IMR-90 (cell line): ENCODE measurements around the gene ABCB4. TPM values are rescaled to one million over a fixed set of nuclear protein-coding genes. Genes with fewer than 3 reads are reported as not detected.

Source experiments
- ATAC-seq: fragments of 200-7000 bp; cut with Tn5 transposase; 2 replicates; pipeline ENCODE4 v1.9.1; 2020; ENCODE audit warnings: low read depth, mild to moderate bottlenecking, moderate library complexity
- BruUV-seq: library from RNA; stranded (reverse); fragments of 400-500 nt; replicated peaks from 2 replicates; lab custom pipeline; 2021; lab: Mats Ljungman, UMichigan
- CTCF ChIA-PET: fragments of 300-600 bp; formaldehyde crosslinking; extraction: SDS; loops from one replicate; lab custom pipeline; 2021; ENCODE audit warnings: antibody characterized with exemption; lab: Yijun Ruan, JAX
- POLR2A ChIA-PET: fragments of 300-600 bp; sonication (Branson Sonifier 250); formaldehyde crosslinking; loops from one replicate; lab custom pipeline; 2022; ENCODE audit warnings: antibody characterized with exemption; ENCODE audit not compliant: unreplicated experiment; lab: Charles Lee
- DNase-seq: peaks from one replicate; pipeline ENCODE4 v3.0.0; 2013
- H2AFZ ChIP-seq: replicated peaks from 2 replicates; pipeline ENCODE3; 2013; ENCODE audit warnings: low read length, mild to moderate bottlenecking; ENCODE audit not compliant: poor library complexity
- H2AK5ac ChIP-seq: 2 replicates; pipeline ENCODE4 v1.6.1; 2013; ENCODE audit warnings: low read depth, low read length, inconsistent platforms
- H2AK9ac ChIP-seq: replicated peaks from 2 replicates; pipeline ENCODE3; 2013; ENCODE audit warnings: mild to moderate bottlenecking, low read depth, low read length, moderate library complexity; ENCODE audit not compliant: poor library complexity
- H2BK120ac ChIP-seq: 2 replicates; pipeline ENCODE4 v1.6.1; 2013; ENCODE audit warnings: low read depth, low read length, inconsistent platforms
- H2BK15ac ChIP-seq: 3 replicates; pipeline ENCODE4 v1.6.1; 2013; ENCODE audit warnings: low read depth, low read length, inconsistent platforms
- H2BK20ac ChIP-seq: 2 replicates; pipeline ENCODE4 v1.6.1; 2013; ENCODE audit warnings: low read depth, mild to moderate bottlenecking, inconsistent platforms, low read length, moderate library complexity
- H2BK5ac ChIP-seq: 2 replicates; pipeline ENCODE4 v1.6.1; 2013; ENCODE audit warnings: mild to moderate bottlenecking, low read depth, low read length, inconsistent platforms; ENCODE audit not compliant: poor library complexity, severe bottlenecking
- H3K14ac ChIP-seq: replicated peaks from 2 replicates; pipeline ENCODE4 v1.6.1; 2013; ENCODE audit warnings: low read depth, low read length, inconsistent platforms
- H3K18ac ChIP-seq: 2 replicates; pipeline ENCODE4 v1.6.1; 2013; ENCODE audit warnings: low read depth, low read length, control low read depth
- H3K23ac ChIP-seq: 2 replicates; pipeline ENCODE4 v1.6.1; 2013; ENCODE audit warnings: low read depth, low read length, inconsistent platforms
- H3K27ac ChIP-seq: 2 replicates; pipeline ENCODE4 v1.5.1; 2013; ENCODE audit warnings: mild to moderate bottlenecking, control low read depth, low read length; ENCODE audit not compliant: insufficient read depth
- H3K27me3 ChIP-seq: 2 replicates; pipeline ENCODE4 v1.6.1; 2013; ENCODE audit warnings: low read length; ENCODE audit not compliant: control insufficient read depth, insufficient read depth
- H3K36me3 ChIP-seq: 2 replicates; pipeline ENCODE4 v1.6.1; 2013; ENCODE audit warnings: low read length, mixed read lengths; ENCODE audit not compliant: control insufficient read depth, insufficient read depth
- H3K4ac ChIP-seq: 2 replicates; pipeline ENCODE4 v1.6.1; 2013; ENCODE audit warnings: low read depth, low read length, inconsistent platforms
- H3K4me1 ChIP-seq: 2 replicates; pipeline ENCODE4 v1.6.1; 2013; ENCODE audit warnings: low read length, mixed read lengths; ENCODE audit not compliant: control insufficient read depth, insufficient read depth
- H3K4me2 ChIP-seq: 2 replicates; pipeline ENCODE4 v1.6.1; 2013; ENCODE audit warnings: low read depth, mild to moderate bottlenecking, control low read depth, low read length, moderate library complexity
- H3K4me3 ChIP-seq: 2 replicates; pipeline ENCODE4 v1.5.1; 2013; ENCODE audit warnings: low read depth, mild to moderate bottlenecking, control low read depth, low read length, moderate library complexity; ENCODE audit not compliant: insufficient read depth
- H3K56ac ChIP-seq: 2 replicates; pipeline ENCODE4 v1.6.1; 2013; ENCODE audit warnings: low read length, inconsistent platforms; ENCODE audit not compliant: insufficient read depth; ENCODE audit errors: extremely low read depth
- H3K79me1 ChIP-seq, 2 experiments: 2 replicates each; pipeline ENCODE4 v1.6.1; 2013; ENCODE audit warnings: low read length in 2 of 2, inconsistent platforms in 1 of 2, low read depth in 1 of 2
- H3K9ac ChIP-seq: 2 replicates; pipeline ENCODE4 v1.6.1; 2013; ENCODE audit warnings: low read depth, low read length, control low read depth
- H3K9me1 ChIP-seq: 2 replicates; pipeline ENCODE4 v1.6.1; 2013; ENCODE audit warnings: low read length, inconsistent platforms; ENCODE audit not compliant: insufficient read depth
- H3K9me3 ChIP-seq: 2 replicates; pipeline ENCODE4 v1.6.1; 2013; ENCODE audit warnings: low read length; ENCODE audit not compliant: control insufficient read depth, insufficient read depth
- H4K20me1 ChIP-seq: 2 replicates; pipeline ENCODE4 v1.6.1; 2013; ENCODE audit warnings: low read length, inconsistent platforms; ENCODE audit not compliant: insufficient read depth
- H4K5ac ChIP-seq: 2 replicates; pipeline ENCODE4 v1.6.1; 2013; ENCODE audit warnings: mild to moderate bottlenecking, low read depth, low read length, control low read depth
- H4K8ac ChIP-seq, 2 experiments: 2 replicates each; pipeline ENCODE4 v1.6.1; 2013; ENCODE audit warnings: low read depth in 2 of 2, low read length in 2 of 2, control low read depth in 1 of 2, inconsistent platforms in 1 of 2
- H4K91ac ChIP-seq: 2 replicates; pipeline ENCODE4 v1.6.1; 2013; ENCODE audit warnings: low read depth, low read length, inconsistent platforms; ENCODE audit not compliant: insufficient read depth
- BHLHE40 ChIP-seq: fragments of 150-350 bp; IDR thresholded peaks from 2 replicates; pipeline ENCODE4 v1.6.1; 2016; ENCODE audit warnings: mild to moderate bottlenecking, low read depth, low read length
- CEBPB ChIP-seq: IDR thresholded peaks from 2 replicates; pipeline ENCODE4 v1.6.1; 2012; ENCODE audit warnings: low read depth, low read length, improper control_type of control experiment
- CHD1 ChIP-seq: IDR thresholded peaks from 2 replicates; pipeline ENCODE4 v1.6.1; 2012; ENCODE audit warnings: low read depth, low read length, improper control_type of control experiment
- CTCF ChIP-seq: conservative IDR thresholded peaks from 2 replicates; pipeline ENCODE4 v1.5.1; 2012; ENCODE audit warnings: mild to moderate bottlenecking, low read depth, low read length, improper control_type of control experiment
- FOS ChIP-seq: fragments of 150-350 bp; IDR thresholded peaks from 2 replicates; pipeline ENCODE4 v1.6.1; 2016; ENCODE audit warnings: low read depth, low read length
- MAFK ChIP-seq: IDR thresholded peaks from 2 replicates; pipeline ENCODE4 v1.6.1; 2012; ENCODE audit warnings: low read depth, low read length, improper control_type of control experiment
- MAZ ChIP-seq: IDR thresholded peaks from 2 replicates; pipeline ENCODE4 v1.6.1; 2012; ENCODE audit warnings: low read depth, mild to moderate bottlenecking, low read length, improper control_type of control experiment, moderate library complexity, borderline replicate concordance
- MXI1 ChIP-seq: IDR thresholded peaks from 2 replicates; pipeline ENCODE4 v1.6.1; 2012; ENCODE audit warnings: low read depth, mild to moderate bottlenecking, low read length, moderate library complexity, borderline replicate concordance
- NFE2L2 ChIP-seq: fragments of 150-350 bp; IDR thresholded peaks from 2 replicates; pipeline ENCODE4 v1.6.1; 2016; ENCODE audit warnings: low read depth, mild to moderate bottlenecking, low read length
- RAD21 ChIP-seq: IDR thresholded peaks from 2 replicates; pipeline ENCODE4 v1.6.1; 2012; ENCODE audit warnings: low read length, improper control_type of control experiment
- RCOR1 ChIP-seq: IDR thresholded peaks from 2 replicates; pipeline ENCODE4 v1.6.1; 2012; ENCODE audit warnings: mild to moderate bottlenecking, low read length, improper control_type of control experiment; ENCODE audit not compliant: insufficient replicate concordance
- RFX5 ChIP-seq: IDR thresholded peaks from 2 replicates; pipeline ENCODE4 v1.8.0; 2012; ENCODE audit warnings: low read depth, mild to moderate bottlenecking, low read length, moderate library complexity
- SMC3 ChIP-seq: fragments of 150-350 bp; IDR thresholded peaks from 2 replicates; pipeline ENCODE4 v1.6.1; 2016; ENCODE audit warnings: low read depth, mild to moderate bottlenecking, antibody characterized with exemption, low read length, moderate library complexity
- WGBS, 2 experiments: methylation state at CpG; one replicate each; pipeline versions ENCODE4 v1.1.5 to v1.1.7; 2013; ENCODE audit warnings: missing lambda C conversion rate in 2 of 2; ENCODE audit not compliant: insufficient read length in 1 of 2; ENCODE audit errors: extremely low coverage in 2 of 2; 5-methylcytosine and 5-hydroxymethylcytosine counted together
- dilution Hi-C: fragments of 300-500 bp; cut with HindIII; formaldehyde crosslinking; loops from one replicate; pipeline ENCODE4 v1.14.3; 2018; ENCODE audit warnings: low sequenced_read_pairs; ENCODE audit not compliant: unreplicated experiment
- in situ Hi-C: fragments of 300-500 bp; cut with MboI; formaldehyde crosslinking; loops from 3 replicates; pipeline ENCODE4 v1.14.3; 2019; ENCODE audit warnings: low sequenced_read_pairs, inconsistent platforms, mixed read lengths
- intact Hi-C: fragments of 100-400 bp; cut with micrococcal nuclease; formaldehyde crosslinking; loops from 2 replicates; pipeline ENCODE4 v1.10.0; 2022
- polyA plus RNA-seq, 3 experiments: library from polyadenylated mRNA; depleted of rRNA; stranded (reverse); fragments of >200 nt; gene quantifications; 2 replicates each; pipeline ENCODE4 v1.2.3, GENCODE V29; 2012; ENCODE audit warnings: low replicate concordance in 1 of 3
- total RNA-seq: library from RNA; depleted of rRNA; stranded (reverse); fragments of >200 nt; gene quantifications from 2 replicates; pipeline ENCODE4 v1.2.3, GENCODE V29; 2012
- TF ChIP-seq, protein P1 (sequence below): fragments of 150-350 bp; IDR thresholded peaks from 2 replicates; pipeline ENCODE4 v1.6.1; 2016; ENCODE audit warnings: low read depth, mild to moderate bottlenecking, low read length, moderate library complexity, borderline replicate concordance
- TF ChIP-seq, protein P2 (sequence below): fragments of 150-350 bp; IDR thresholded peaks from 2 replicates; pipeline ENCODE4 v1.6.1; 2017; ENCODE audit warnings: mild to moderate bottlenecking, antibody characterized with exemption, low read length, low read depth

ABCB4 gene
- total and polyA plus RNA-seq, 2 of the 4 experiments (the other 2 are of a cell fraction), result not detected

GRCh38 chr7:87432536-87432935, 42.9 kb downstream of the ABCB4 start:
- Histone ChIP-seq H4K91ac (no peak overlapping the region), H3K4me1 (peaks cover 2% of the 10 kb centered on the region), H2BK15ac (no peak overlapping the region), H2BK5ac (no peak overlapping the region), H3K14ac (no peak overlapping the region), H2BK20ac (no peak overlapping the region), H4K20me1 (no peaks in the 10 kb centered on the region), H3K27ac (no peak overlapping the region), H3K27me3 (peaks cover 9% of the 10 kb centered on the region), H3K23ac (no peak overlapping the region), H3K9me3 (no peaks in the 10 kb centered on the region), H3K56ac (no peak overlapping the region), H3K4me2 (no peak overlapping the region), H3K4me3 (no peak overlapping the region), H3K18ac (no peak overlapping the region), H2AK9ac (no peak overlapping the region), H4K5ac (no peak overlapping the region), H3K79me1 (no peaks in the 10 kb centered on the region), H3K4ac (no peak overlapping the region), H2AK5ac (no peak overlapping the region), H4K8ac (no peak overlapping the region), H3K9ac (no peak overlapping the region), H2BK120ac (no peak overlapping the region), H3K9me1 (no peaks in the 10 kb centered on the region), H2AFZ (no peak overlapping the region), H3K36me3 (no peaks in the 10 kb centered on the region)
- intact Hi-C loops (loop anchor here (10.0 kb wide), 1 partner anchor 342 kb away; no protein-coding TSS in a partner anchor), in situ Hi-C loops (no loop called here), dilution Hi-C loops (no loop called here)
- whole genome bisulfite sequencing, 2 experiments, result no CpG with 5 or more reads among the region's 2 CpGs
- ChIA-PET CTCF (interaction anchor here (0.9 kb wide), 1 partner anchor 9 kb away, joined by 4 read pairs; no protein-coding TSS in a partner anchor), POLR2A (no interaction called here)
- DNase-seq (no peak), ATAC-seq (no peak)
- no TSS peak for BruUV-seq
- TF ChIP-seq RCOR1 (no peak), FOS (no peak), MAZ (no peak), BHLHE40 (no peak), NFE2L2 (no peak), SMC3 (no peak), CTCF (no peak), MXI1 (no peak), CEBPB (no peak), RAD21 (no peak), RFX5 (no peak), CHD1 (no peak), MAFK (no peak)
- TF ChIP-seq, protein P1, sequence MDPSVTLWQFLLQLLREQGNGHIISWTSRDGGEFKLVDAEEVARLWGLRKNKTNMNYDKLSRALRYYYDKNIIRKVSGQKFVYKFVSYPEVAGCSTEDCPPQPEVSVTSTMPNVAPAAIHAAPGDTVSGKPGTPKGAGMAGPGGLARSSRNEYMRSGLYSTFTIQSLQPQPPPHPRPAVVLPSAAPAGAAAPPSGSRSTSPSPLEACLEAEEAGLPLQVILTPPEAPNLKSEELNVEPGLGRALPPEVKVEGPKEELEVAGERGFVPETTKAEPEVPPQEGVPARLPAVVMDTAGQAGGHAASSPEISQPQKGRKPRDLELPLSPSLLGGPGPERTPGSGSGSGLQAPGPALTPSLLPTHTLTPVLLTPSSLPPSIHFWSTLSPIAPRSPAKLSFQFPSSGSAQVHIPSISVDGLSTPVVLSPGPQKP, result no peak
- TF ChIP-seq, protein P2, sequence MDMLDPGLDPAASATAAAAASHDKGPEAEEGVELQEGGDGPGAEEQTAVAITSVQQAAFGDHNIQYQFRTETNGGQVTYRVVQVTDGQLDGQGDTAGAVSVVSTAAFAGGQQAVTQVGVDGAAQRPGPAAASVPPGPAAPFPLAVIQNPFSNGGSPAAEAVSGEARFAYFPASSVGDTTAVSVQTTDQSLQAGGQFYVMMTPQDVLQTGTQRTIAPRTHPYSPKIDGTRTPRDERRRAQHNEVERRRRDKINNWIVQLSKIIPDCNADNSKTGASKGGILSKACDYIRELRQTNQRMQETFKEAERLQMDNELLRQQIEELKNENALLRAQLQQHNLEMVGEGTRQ, result no peak
